PC-3 (cell line): ENCODE measurements around the gene SNX20. TPM values are rescaled to one million over a fixed set of nuclear protein-coding genes. Genes with fewer than 3 reads are reported as not detected.

Experiments used
- ATAC-seq: fragments of 200-7000 bp; cut with Tn5 transposase; 2 replicates; pipeline ENCODE4 v1.9.1; 2020; ENCODE audit warnings: mild to moderate bottlenecking, moderate library complexity
- BruUV-seq: library from RNA; stranded (reverse); fragments of 400-500 nt; replicated peaks from 2 replicates; lab custom pipeline; 2021; lab: Mats Ljungman, UMichigan
- CTCF ChIA-PET: fragments of 300-600 bp; sonication (Branson Sonifier 250); formaldehyde crosslinking; loops from one replicate; lab custom pipeline; 2022; ENCODE audit warnings: antibody characterized with exemption; lab: Charles Lee
- POLR2A ChIA-PET: fragments of 300-600 bp; sonication (Branson Sonifier 250); formaldehyde crosslinking; loops from one replicate; lab custom pipeline; 2022; ENCODE audit warnings: antibody characterized with exemption; ENCODE audit not compliant: unreplicated experiment; lab: Charles Lee
- DNase-seq: peaks from one replicate; pipeline ENCODE4 v3.0.0-alpha.2; 2015
- H2AFZ ChIP-seq: fragments of 300-600 bp; sonication (generic); 2 replicates; pipeline ENCODE4 v1.6.0; 2016; ENCODE audit warnings: antibody characterized with exemption, low read length
- H3F3A ChIP-seq: fragments of 300-600 bp; sonication (generic); one replicate; pipeline ENCODE4 v1.6.0; 2017; ENCODE audit warnings: antibody characterized with exemption, low read length, control low read depth, mild to moderate bottlenecking; ENCODE audit not compliant: unreplicated experiment
- H3K27ac ChIP-seq: fragments of 300-600 bp; sonication (generic); 2 replicates; pipeline ENCODE4 v1.5.1; 2016; ENCODE audit warnings: mild to moderate bottlenecking, low read length
- H3K27me3 ChIP-seq: fragments of 300-600 bp; sonication (generic); 2 replicates; pipeline ENCODE4 v1.6.1; 2016; ENCODE audit warnings: low read length, mixed read lengths
- H3K36me3 ChIP-seq: fragments of 300-600 bp; sonication (generic); 2 replicates; pipeline ENCODE4 v1.6.1; 2016; ENCODE audit warnings: low read depth, mixed run types, low read length, mixed read lengths
- H3K4me1 ChIP-seq: fragments of 300-600 bp; sonication (generic); 2 replicates; pipeline ENCODE4 v1.5.1; 2016; ENCODE audit warnings: low read length; ENCODE audit not compliant: insufficient read depth
- H3K4me2 ChIP-seq: fragments of 300-600 bp; sonication (generic); 2 replicates; pipeline ENCODE4 v1.6.0; 2016; ENCODE audit warnings: low read length
- H3K4me3 ChIP-seq: fragments of 300-600 bp; sonication (generic); 2 replicates; pipeline ENCODE4 v1.5.1; 2016; ENCODE audit warnings: mild to moderate bottlenecking, low read length, mixed read lengths
- H3K79me2 ChIP-seq: fragments of 300-600 bp; sonication (generic); 2 replicates; pipeline ENCODE4 v1.6.1; 2017; ENCODE audit warnings: low read length, mixed read lengths
- H3K9ac ChIP-seq: fragments of 300-600 bp; sonication (generic); 2 replicates; pipeline ENCODE4 v1.6.0; 2016; ENCODE audit warnings: mild to moderate bottlenecking, low read length
- H3K9me2 ChIP-seq: fragments of 300-600 bp; sonication (generic); replicated peaks from 2 replicates; pipeline ENCODE4 v1.6.1; 2016; ENCODE audit warnings: mixed run types, low read length, mixed read lengths
- H3K9me3 ChIP-seq: fragments of 300-600 bp; sonication (generic); 2 replicates; pipeline ENCODE4 v1.6.1; 2016; ENCODE audit warnings: low read length, mixed read lengths
- H4K20me1 ChIP-seq: fragments of 300-600 bp; sonication (generic); 2 replicates; pipeline ENCODE4 v1.6.1; 2016; ENCODE audit warnings: low read length, mixed read lengths
- EZH2 ChIP-seq: fragments of 300-600 bp; sonication (generic); IDR thresholded peaks from one replicate; pipeline ENCODE4 v1.6.1; 2017; ENCODE audit warnings: antibody characterized with exemption, mild to moderate bottlenecking, low read length; ENCODE audit not compliant: unreplicated experiment
- EZH2phosphoT487 ChIP-seq: fragments of 300-600 bp; sonication (generic); IDR thresholded peaks from 2 replicates; pipeline ENCODE4 v1.6.1; 2018; ENCODE audit warnings: mild to moderate bottlenecking, antibody characterized with exemption, low read length, borderline replicate concordance
- intact Hi-C: fragments of 100-400 bp; cut with micrococcal nuclease; formaldehyde crosslinking; loops from 2 replicates; pipeline ENCODE4 v1.9.0; 2023
- total RNA-seq: library from RNA; depleted of rRNA; stranded (reverse); fragments of >200 nt; gene quantifications from 2 replicates; pipeline ENCODE4 v1.2.3, GENCODE V29; 2014
- TF ChIP-seq, protein P1 (sequence below): fragments of 300-600 bp; sonication (generic); conservative IDR thresholded peaks from 2 replicates; pipeline ENCODE4 v1.5.1; 2017; ENCODE audit warnings: antibody characterized with exemption, low read depth, mild to moderate bottlenecking, low read length

The SNX20 gene
- total RNA-seq, 1 experiment from 2014 or later, result not detected

GRCh38 chr16:50673496-50674275 is 7.4 kb downstream of the SNX20 start:
- H3F3A ChIP-seq, result no peaks in the 10 kb centered on the region
- H2AFZ ChIP-seq, result no peak overlapping the region
- no TSS peak for BruUV-seq
- no peak overlapping the region for H3K27ac ChIP-seq
- no peak overlapping the region for H3K4me3 ChIP-seq
- intact Hi-C loops, result no loop called here
- POLR2A ChIA-PET, result no interaction called here
- no peaks in the 10 kb centered on the region for H3K79me2 ChIP-seq
- no peak for TF ChIP-seq EZH2phosphoT487
- no peak for DNase-seq
- no peaks in the 10 kb centered on the region for H3K9me2 ChIP-seq
- H3K4me2 ChIP-seq, result no peak overlapping the region
- no peak for ATAC-seq
- no peak overlapping the region for H3K9ac ChIP-seq
- no peaks in the 10 kb centered on the region for H3K4me1 ChIP-seq
- no peaks in the 10 kb centered on the region for H3K9me3 ChIP-seq
- CTCF ChIA-PET, result no interaction called here
- no peaks in the 10 kb centered on the region for H3K27me3 ChIP-seq
- no peaks in the 10 kb centered on the region for H4K20me1 ChIP-seq
- no peaks in the 10 kb centered on the region for H3K36me3 ChIP-seq

- no TSS peak for BruUV-seq
- Histone ChIP-seq H3K4me3 (no peak overlapping the region), H2AFZ (no peak overlapping the region), H3K36me3 (no peaks in the 10 kb centered on the region), H3K4me1 (no peaks in the 10 kb centered on the region), H3K9me3 (no peaks in the 10 kb centered on the region), H3K27me3 (no peaks in the 10 kb centered on the region), H3K9ac (no peak overlapping the region), H3K27ac (no peak overlapping the region), H3K4me2 (no peak overlapping the region), H3K79me2 (no peaks in the 10 kb centered on the region), H4K20me1 (no peaks in the 10 kb centered on the region), H3F3A (no peaks in the 10 kb centered on the region), H3K9me2 (no peaks in the 10 kb centered on the region)
- TF ChIP-seq, protein P1, sequence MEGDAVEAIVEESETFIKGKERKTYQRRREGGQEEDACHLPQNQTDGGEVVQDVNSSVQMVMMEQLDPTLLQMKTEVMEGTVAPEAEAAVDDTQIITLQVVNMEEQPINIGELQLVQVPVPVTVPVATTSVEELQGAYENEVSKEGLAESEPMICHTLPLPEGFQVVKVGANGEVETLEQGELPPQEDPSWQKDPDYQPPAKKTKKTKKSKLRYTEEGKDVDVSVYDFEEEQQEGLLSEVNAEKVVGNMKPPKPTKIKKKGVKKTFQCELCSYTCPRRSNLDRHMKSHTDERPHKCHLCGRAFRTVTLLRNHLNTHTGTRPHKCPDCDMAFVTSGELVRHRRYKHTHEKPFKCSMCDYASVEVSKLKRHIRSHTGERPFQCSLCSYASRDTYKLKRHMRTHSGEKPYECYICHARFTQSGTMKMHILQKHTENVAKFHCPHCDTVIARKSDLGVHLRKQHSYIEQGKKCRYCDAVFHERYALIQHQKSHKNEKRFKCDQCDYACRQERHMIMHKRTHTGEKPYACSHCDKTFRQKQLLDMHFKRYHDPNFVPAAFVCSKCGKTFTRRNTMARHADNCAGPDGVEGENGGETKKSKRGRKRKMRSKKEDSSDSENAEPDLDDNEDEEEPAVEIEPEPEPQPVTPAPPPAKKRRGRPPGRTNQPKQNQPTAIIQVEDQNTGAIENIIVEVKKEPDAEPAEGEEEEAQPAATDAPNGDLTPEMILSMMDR, result peak; percentile 66
- TF ChIP-seq EZH2, result no peak
- no peak for TF ChIP-seq EZH2phosphoT487
- peak; percentile 48 for DNase-seq
- intact Hi-C loops, result no loop called here
- ChIA-PET CTCF (no interaction called here), POLR2A (no interaction called here)
- no peak for ATAC-seq
Measured at GRCh38 chr16:50671644-50672260, 9.4 kb downstream of the SNX20 start.

DNA sequence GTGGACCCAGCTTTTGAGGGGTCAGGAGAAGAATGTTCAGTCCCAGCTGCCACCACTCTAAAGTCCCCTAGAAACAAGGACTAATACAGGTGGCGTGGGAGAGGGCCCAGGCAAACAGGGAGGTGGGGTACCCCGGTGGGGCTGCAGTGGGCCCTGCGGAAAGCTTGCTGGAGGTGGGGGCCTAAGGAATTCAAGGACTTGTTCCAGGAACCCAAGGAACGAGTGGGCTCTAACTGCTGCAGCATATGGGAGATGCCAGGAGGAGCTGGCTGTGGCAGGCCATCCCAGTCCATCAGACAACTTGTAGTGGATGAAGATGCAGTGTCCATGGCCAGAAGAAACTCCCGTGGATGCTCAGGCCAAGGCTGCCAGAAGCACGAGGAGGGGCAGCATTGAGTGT is 10.6 kb downstream of the SNX20 start:
- Histone ChIP-seq H2AFZ (no peak overlapping the region), H4K20me1 (no peaks in the 10 kb centered on the region), H3K36me3 (no peaks in the 10 kb centered on the region), H3K4me1 (no peaks in the 10 kb centered on the region), H3K27ac (no peak overlapping the region), H3K9me3 (no peaks in the 10 kb centered on the region), H3K27me3 (no peaks in the 10 kb centered on the region), H3K4me3 (no peak overlapping the region), H3K9me2 (no peaks in the 10 kb centered on the region), H3K79me2 (no peaks in the 10 kb centered on the region), H3F3A (no peaks in the 10 kb centered on the region), H3K4me2 (no peak overlapping the region), H3K9ac (no peak overlapping the region)
- intact Hi-C loops, result no loop called here
- no TSS peak for BruUV-seq
- ATAC-seq (no peak), DNase-seq (no peak)
- CTCF ChIA-PET, result no interaction called here
- TF ChIP-seq EZH2, result no peak
- POLR2A ChIA-PET, result no interaction called here
